Measurements from ENCODE around the gene C15orf40. TPM values are rescaled to one million over a fixed set of nuclear protein-coding genes. Genes with fewer than 3 reads are reported as not detected.

C15orf40 gene
- total RNA-seq (2022; extraction: Qiagen RNA extraction) = 44.6 to 50.6 TPM (median 48.6 TPM) in 5 replicates

GRCh38 chr15:83011271-83012075 is at the start of gene C15orf40:
TSS of gene C15orf40 (minus strand) at chr15:83011639. CDS start at chr15:83011607, 32 bp downstream.

GRCh38 chr15:82985688-82986441 is 25.6 kb downstream of the C15orf40 start, which contains the start of gene RAMAC:
TSS of gene RAMAC (plus strand) at chr15:82986210. CDS start at chr15:82989019, 2,809 bp downstream.

GRCh38 chr15:82952158-82953081 is 59.0 kb downstream of the C15orf40 start, which contains the start of gene HOMER2:
TSS of gene HOMER2 (minus strand) at chr15:82952720. CDS start at chr15:82952535, 185 bp downstream.

Other genes starting within 250 kb of the C15orf40 start
- not detected in 5 replicates for gene FSD2, start 205.6 kb downstream of the C15orf40 start, total RNA-seq (2022; extraction: Qiagen RNA extraction)
- gene WHAMM, start 202.0 kb downstream of the C15orf40 start, total RNA-seq (2022; extraction: Qiagen RNA extraction) = 6.7 to 7.4 TPM (median 6.8 TPM) in 5 replicates
- 14.0 to 17.9 TPM (median 16.8 TPM) in 5 replicates for gene HOMER2, start 58.9 kb downstream of the C15orf40 start, total RNA-seq (2022; extraction: Qiagen RNA extraction)
- 41.5 to 63.9 TPM (median 42.8 TPM) in 5 replicates for gene RAMAC, start 25.4 kb downstream of the C15orf40 start, total RNA-seq (2022; extraction: Qiagen RNA extraction)
- gene BTBD1, start 55.6 kb upstream of the C15orf40 start, total RNA-seq (2022; extraction: Qiagen RNA extraction) = 47.2 to 61.0 TPM (median 56.2 TPM) in 5 replicates
- gene TM6SF1, start 96.0 kb upstream of the C15orf40 start, total RNA-seq (2022; extraction: Qiagen RNA extraction) = not detected in 5 replicates
- 43.4 to 70.7 TPM (median 54.8 TPM) in 5 replicates for gene HDGFL3, start 196.2 kb upstream of the C15orf40 start, total RNA-seq (2022; extraction: Qiagen RNA extraction)

Measured in A549 treated with Mapracorat at 1 μM for 4 hours (cell line).